ENCODE measurements around the gene AGPAT2.

DNA sequence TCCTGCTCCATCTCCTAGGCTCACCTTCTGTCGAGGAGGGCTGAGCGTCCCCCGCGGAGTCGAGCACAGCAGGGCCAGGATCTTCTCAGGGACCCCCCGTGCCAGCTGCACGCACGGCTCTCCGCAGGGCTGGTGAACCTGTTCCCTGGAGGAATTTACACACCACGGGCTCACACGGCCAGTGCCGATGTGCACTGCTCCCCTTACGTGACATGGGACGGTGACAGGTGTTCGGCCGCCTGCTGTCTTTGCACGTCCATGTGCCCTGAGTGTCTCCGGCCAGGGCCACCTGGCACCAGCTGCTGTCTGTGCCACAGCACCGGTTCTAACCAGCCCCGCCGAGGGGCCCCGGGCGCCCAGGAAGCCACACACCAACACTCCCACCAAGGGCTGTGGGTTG lies 8.7 kb upstream of the AGPAT2 start:
- TF ChIP-seq, protein P1, sequence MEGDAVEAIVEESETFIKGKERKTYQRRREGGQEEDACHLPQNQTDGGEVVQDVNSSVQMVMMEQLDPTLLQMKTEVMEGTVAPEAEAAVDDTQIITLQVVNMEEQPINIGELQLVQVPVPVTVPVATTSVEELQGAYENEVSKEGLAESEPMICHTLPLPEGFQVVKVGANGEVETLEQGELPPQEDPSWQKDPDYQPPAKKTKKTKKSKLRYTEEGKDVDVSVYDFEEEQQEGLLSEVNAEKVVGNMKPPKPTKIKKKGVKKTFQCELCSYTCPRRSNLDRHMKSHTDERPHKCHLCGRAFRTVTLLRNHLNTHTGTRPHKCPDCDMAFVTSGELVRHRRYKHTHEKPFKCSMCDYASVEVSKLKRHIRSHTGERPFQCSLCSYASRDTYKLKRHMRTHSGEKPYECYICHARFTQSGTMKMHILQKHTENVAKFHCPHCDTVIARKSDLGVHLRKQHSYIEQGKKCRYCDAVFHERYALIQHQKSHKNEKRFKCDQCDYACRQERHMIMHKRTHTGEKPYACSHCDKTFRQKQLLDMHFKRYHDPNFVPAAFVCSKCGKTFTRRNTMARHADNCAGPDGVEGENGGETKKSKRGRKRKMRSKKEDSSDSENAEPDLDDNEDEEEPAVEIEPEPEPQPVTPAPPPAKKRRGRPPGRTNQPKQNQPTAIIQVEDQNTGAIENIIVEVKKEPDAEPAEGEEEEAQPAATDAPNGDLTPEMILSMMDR (conservative IDR thresholded peaks at IDR 0.05; ENCODE audit: low read depth, low read length): no peak
- TF ChIP-seq POLR2A (IDR thresholded peaks at IDR 0.05; ENCODE audit: low read depth, low read length) (no peak), CEBPB (IDR thresholded peaks at IDR 0.05; ENCODE audit: low read depth, low read length) (no peak), RAD21 (IDR thresholded peaks at IDR 0.05; ENCODE audit: low read length) (no peak), SMC3 (IDR thresholded peaks at IDR 0.05; ENCODE audit: low read depth, low read length) (no peak), RCOR1 (IDR thresholded peaks at IDR 0.05; ENCODE audit: insufficient replicate concordance, low read length) (no peak), RFX5 (IDR thresholded peaks at IDR 0.05; ENCODE audit: low read depth, low read length) (no peak)
- TF ChIP-seq, protein P2, sequence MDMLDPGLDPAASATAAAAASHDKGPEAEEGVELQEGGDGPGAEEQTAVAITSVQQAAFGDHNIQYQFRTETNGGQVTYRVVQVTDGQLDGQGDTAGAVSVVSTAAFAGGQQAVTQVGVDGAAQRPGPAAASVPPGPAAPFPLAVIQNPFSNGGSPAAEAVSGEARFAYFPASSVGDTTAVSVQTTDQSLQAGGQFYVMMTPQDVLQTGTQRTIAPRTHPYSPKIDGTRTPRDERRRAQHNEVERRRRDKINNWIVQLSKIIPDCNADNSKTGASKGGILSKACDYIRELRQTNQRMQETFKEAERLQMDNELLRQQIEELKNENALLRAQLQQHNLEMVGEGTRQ (IDR thresholded peaks at IDR 0.05; ENCODE audit: low read depth, low read length): no peak

Measured in IMR-90 (cell line).